GM12872 (cell line): Measurements from ENCODE around the gene MSMP.

Experiments used
- TF ChIP-seq, protein P1 (sequence below): IDR thresholded peaks from 3 replicates; pipeline ENCODE4 v1.5.1; 2011; ENCODE audit warnings: low read depth, mild to moderate bottlenecking, low read length, moderate library complexity; ENCODE audit not compliant: insufficient read depth

Gene MSMP

DNA sequence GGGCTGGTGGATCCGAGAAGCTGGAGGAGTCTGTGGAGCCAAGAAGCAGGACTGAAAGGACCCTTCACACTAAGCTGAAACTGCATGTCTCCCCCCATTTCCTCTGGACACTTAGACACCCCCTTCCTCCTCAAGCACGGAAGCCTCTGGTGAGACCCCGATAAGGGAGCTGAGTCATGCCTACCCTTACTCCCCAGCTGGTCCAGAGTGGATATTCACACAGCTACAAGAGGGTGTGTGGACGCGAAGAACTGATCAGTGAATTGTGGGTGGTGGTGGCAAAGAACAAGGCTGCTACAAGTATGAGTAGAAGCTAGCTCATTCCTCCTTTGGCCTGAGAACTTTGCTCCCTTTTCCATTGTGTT lies 26.4 kb downstream of the MSMP start:
- TF ChIP-seq, protein P1, sequence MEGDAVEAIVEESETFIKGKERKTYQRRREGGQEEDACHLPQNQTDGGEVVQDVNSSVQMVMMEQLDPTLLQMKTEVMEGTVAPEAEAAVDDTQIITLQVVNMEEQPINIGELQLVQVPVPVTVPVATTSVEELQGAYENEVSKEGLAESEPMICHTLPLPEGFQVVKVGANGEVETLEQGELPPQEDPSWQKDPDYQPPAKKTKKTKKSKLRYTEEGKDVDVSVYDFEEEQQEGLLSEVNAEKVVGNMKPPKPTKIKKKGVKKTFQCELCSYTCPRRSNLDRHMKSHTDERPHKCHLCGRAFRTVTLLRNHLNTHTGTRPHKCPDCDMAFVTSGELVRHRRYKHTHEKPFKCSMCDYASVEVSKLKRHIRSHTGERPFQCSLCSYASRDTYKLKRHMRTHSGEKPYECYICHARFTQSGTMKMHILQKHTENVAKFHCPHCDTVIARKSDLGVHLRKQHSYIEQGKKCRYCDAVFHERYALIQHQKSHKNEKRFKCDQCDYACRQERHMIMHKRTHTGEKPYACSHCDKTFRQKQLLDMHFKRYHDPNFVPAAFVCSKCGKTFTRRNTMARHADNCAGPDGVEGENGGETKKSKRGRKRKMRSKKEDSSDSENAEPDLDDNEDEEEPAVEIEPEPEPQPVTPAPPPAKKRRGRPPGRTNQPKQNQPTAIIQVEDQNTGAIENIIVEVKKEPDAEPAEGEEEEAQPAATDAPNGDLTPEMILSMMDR: no peak

DNA sequence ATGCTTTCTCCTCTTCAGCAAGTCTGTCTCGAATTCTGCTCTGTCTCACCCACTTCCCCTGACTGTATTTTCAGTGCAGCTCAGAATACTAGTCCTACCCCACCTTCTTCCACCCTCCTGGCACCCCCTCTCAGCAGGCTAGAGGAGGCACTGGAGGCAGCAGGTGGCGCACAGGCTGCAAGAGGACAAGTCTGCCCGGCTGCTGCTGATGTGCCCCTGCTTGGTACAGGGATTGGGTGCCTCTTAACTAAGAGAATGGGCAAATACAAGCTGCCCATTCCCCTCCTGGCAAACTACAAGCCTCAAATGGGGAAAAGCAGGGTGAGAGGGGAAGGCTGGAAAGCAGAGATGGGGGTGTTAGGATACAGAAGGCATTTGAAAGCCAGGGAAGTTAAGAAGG lies 27.1 kb downstream of the MSMP start:
- TF ChIP-seq, protein P1: peak; percentile 44

DNA sequence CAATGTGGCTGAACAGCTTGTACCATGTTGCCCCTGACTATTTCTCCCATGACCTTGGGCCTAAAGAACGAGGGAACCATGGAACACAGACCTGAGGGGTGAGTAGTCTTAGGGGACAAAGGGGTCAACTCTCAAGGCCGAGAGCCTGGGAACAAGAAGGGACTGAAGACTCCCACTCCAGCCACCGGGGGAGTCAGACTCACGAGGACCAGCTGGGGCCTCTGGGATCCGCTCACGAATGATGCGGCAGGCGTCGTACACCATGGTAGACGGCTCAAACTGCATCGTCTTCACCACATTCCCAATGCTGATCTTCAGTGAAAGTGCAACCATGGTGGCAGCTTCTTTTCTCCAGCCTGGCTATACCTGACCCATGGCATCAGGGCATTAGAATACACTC lies 28.7 kb downstream of the MSMP start:
- TF ChIP-seq, protein P1: 0 out of 3 replicates have a peak, but pooled peaks have one; percentile 4

DNA sequence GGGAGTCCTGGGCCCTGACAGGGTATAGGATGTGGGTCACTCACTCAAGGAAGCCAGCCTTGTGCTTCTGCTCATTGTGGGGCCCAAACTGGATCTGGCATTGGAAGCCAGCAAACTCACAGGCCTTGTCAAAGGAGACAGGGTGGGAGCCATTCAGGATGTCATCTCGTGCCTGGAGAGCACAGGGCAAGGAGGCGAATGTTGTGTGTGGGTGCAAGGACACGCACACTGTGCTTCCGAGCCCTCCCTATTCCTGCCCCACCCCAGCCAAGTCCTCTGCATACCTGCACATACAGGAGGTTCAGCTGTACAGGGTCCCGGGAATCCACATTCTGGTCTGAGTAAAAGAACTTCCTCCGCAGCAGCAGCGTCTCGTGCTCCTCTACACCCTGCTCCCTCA lies 30.2 kb downstream of the MSMP start:
- TF ChIP-seq, protein P1: no peak

DNA sequence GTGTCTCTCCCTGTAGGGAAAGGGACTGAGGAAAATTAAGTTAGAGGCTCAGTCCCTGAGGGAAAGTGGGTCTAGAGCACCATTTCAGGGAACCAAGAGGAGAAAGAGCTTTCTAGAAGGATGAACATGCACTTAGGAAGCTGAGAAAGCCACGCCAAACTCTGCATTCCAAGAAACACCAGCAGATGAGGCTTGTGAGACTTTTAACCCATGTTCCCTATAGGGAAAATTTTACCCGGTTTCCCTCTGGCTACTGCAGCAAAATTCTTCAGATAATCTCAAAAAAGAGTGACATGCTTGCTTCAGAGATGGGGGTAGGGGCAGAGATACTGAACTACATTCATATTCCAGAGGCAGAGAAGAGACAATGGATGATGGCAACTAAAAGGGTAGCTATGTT lies 30.6 kb downstream of the MSMP start:
- TF ChIP-seq, protein P1: no peak

DNA sequence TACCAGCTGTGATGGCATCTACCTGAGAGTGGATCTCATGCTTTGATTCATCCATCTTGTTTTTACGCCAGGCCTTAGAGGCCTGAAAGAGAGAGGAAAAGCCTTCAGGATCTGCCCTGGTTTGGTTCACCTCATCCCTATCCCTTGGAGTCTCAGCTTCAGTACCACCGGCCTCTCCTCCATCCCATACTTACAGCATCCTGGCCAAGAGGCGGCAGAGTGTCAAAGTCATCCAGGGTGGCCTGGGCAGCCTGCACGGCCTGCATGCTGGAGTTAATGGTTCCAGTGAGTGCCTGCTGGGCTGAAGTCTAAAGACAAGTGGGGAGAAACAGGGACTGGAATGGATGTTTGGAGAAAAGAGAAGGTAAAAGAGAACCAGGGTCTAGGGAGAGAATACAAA lies 34.5 kb downstream of the MSMP start:
- TF ChIP-seq, protein P1: no peak

DNA sequence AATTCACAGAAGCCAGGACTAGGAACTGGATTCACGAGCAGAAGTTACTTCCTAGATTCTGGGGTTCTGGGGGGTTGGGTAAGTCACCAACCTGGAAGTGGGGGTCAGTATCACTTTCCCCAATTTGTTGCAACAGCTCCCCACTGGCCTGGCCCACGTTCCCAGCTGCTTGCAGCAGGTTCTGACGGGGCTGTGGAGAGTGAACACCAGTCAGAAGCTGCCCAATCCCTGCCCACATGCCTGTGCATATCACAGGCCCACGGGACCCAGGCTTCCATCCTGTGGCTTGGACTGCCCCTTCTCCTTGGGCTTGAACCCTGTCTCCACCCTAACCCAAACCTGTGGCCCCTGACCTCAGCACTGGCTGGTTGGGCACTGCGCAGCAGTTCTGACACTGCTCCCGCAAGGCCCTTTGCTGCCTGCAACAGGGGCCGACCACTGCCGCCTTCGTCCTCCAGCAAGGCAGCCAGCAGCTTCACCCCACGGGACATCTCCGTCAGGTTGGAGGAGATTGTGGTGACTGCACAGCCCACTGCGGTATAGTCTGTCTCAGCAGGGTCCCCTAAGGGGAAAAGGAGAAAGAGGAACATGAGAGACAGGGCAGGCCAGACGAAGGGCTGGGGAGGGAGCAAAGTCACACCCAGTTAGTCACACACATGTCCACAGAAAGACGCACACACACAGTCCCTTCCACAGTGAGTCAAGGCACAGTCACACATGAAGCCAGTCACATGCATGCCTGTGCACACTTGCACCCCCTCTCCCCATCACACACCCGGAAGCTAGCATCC lies 35.2 kb downstream of the MSMP start:
- TF ChIP-seq, protein P1: no peak
